Measurements from ENCODE around the gene ARG2. TPM values are rescaled to one million over a fixed set of nuclear protein-coding genes. Genes with fewer than 3 reads are reported as not detected.

ARG2 gene
- total RNA-seq, 1 experiment from 2014 or later: 35.6 TPM

DNA sequence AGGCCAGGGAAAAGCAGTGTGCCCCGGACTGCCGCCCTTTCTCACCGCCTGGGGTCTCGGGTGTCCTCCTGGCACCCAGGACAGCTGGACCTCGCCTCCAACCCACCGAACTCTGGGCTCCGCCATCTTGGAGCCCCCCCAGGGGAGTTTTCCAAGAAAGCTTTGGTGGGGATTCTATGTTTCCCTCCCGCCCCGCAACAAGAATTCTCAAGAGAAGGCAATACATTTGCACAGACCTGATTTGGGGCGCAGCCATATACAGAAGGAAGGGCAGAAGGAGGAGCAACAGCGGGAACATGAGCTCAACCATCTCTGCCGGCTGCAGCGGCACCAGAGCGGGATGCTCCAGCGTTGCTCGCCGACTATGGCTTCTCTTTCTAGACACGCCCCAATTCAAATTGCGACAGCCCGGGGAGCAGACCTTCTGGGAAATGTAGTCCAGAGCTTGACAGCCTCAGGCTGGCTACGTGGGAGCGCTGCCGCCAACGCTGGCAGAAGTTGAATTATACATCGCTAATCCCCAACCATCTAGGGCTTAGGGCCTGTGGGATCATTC, 75.8 kb downstream of the ARG2 start, which contains the start of gene RDH11:
TSS of gene RDH11 (minus strand) at position 371 of the 556 bp plus-strand sequence. CDS start at position 310, 61 bp downstream.
- no peaks in the 10 kb centered on the region for H3K9me3 ChIP-seq (ENCODE audit: low read depth, low read length, poor library complexity, severe bottlenecking)
- TF ChIP-seq EZH2 (IDR thresholded peaks at IDR 0.05; ENCODE audit: borderline replicate concordance, low read depth, low read length, poor library complexity, severe bottlenecking) (no peak), CTCF (conservative IDR thresholded peaks at IDR 0.05; ENCODE audit: low read depth, low read length) (no peak)
- H3K36me3 ChIP-seq (ENCODE audit: insufficient read depth, low read length, poor library complexity, severe bottlenecking): peaks cover 27% of the 10 kb centered on the region
- peak within 1 kb of the TSS; percentile 77 for H3K4me3 ChIP-seq (ENCODE audit: low read depth, low read length, poor library complexity, severe bottlenecking)
- BruUV-seq (replicated peaks): no TSS peak
- peak within 1 kb of the TSS; percentile 81 for H3K27ac ChIP-seq (ENCODE audit: low read depth, low read length, poor library complexity, severe bottlenecking)
- peak; percentile 97 for DNase-seq (ENCODE audit: low spot score)
- H3K4me1 ChIP-seq (ENCODE audit: insufficient read depth, low read length, poor library complexity, severe bottlenecking): peaks cover 20% of the 10 kb centered on the region
- intact Hi-C loops (cut with micrococcal nuclease; ENCODE audit: unreplicated experiment): no loop called here
- ChIA-PET CTCF (interaction anchor here (0.7 to 1.9 kb wide), 5 partner anchors 9 to 336 kb away, joined by 3 to 13 read pairs (median 4); partner anchors contain the start of genes ARG2, ATP6V1D and PIGH), POLR2A (ENCODE audit: low non-redundant PET) (interaction anchor here (0.5 to 1.0 kb wide), 3 partner anchors 9 to 51 kb away, joined by 3 to 4 read pairs (median 4); no protein-coding TSS in a partner anchor)
- H3K27me3 ChIP-seq (replicated peaks; ENCODE audit: insufficient read depth, low read depth, low read length, poor library complexity): no peaks in the 10 kb centered on the region

GRCh38 chr14:67697006-67697405, 77.3 kb downstream of the ARG2 start:
- CTCF ChIA-PET: no interaction called here
- no peak overlapping the region for H3K4me3 ChIP-seq (ENCODE audit: low read depth, low read length, poor library complexity, severe bottlenecking)
- no TSS peak for BruUV-seq (replicated peaks)
- TF ChIP-seq EZH2 (IDR thresholded peaks at IDR 0.05; ENCODE audit: borderline replicate concordance, low read depth, low read length, poor library complexity, severe bottlenecking) (no peak), CTCF (conservative IDR thresholded peaks at IDR 0.05; ENCODE audit: low read depth, low read length) (no peak)
- DNase-seq (ENCODE audit: low spot score): no peak
- peaks cover 20% of the 10 kb centered on the region for H3K4me1 ChIP-seq (ENCODE audit: insufficient read depth, low read length, poor library complexity, severe bottlenecking)
- H3K27ac ChIP-seq (ENCODE audit: low read depth, low read length, poor library complexity, severe bottlenecking): no peak overlapping the region
- no peaks in the 10 kb centered on the region for H3K27me3 ChIP-seq (replicated peaks; ENCODE audit: insufficient read depth, low read depth, low read length, poor library complexity)
- peaks cover 12% of the 10 kb centered on the region for H3K36me3 ChIP-seq (ENCODE audit: insufficient read depth, low read length, poor library complexity, severe bottlenecking)
- no peaks in the 10 kb centered on the region for H3K9me3 ChIP-seq (ENCODE audit: low read depth, low read length, poor library complexity, severe bottlenecking)
- POLR2A ChIA-PET (ENCODE audit: low non-redundant PET): no interaction called here
- intact Hi-C loops (cut with micrococcal nuclease; ENCODE audit: unreplicated experiment): no loop called here

GRCh38 chr14:67698179-67698578, 78.5 kb downstream of the ARG2 start:
- Histone ChIP-seq H3K4me1 (ENCODE audit: insufficient read depth, low read length, poor library complexity, severe bottlenecking) (peaks cover 15% of the 10 kb centered on the region), H3K27ac (ENCODE audit: low read depth, low read length, poor library complexity, severe bottlenecking) (no peak overlapping the region), H3K27me3 (replicated peaks; ENCODE audit: insufficient read depth, low read depth, low read length, poor library complexity) (no peaks in the 10 kb centered on the region), H3K4me3 (ENCODE audit: low read depth, low read length, poor library complexity, severe bottlenecking) (no peak overlapping the region), H3K9me3 (ENCODE audit: low read depth, low read length, poor library complexity, severe bottlenecking) (no peaks in the 10 kb centered on the region), H3K36me3 (ENCODE audit: insufficient read depth, low read length, poor library complexity, severe bottlenecking) (peaks cover under 1% of the 10 kb centered on the region)
- no peak for DNase-seq (ENCODE audit: low spot score)
- no TSS peak for BruUV-seq (replicated peaks)
- TF ChIP-seq CTCF (conservative IDR thresholded peaks at IDR 0.05; ENCODE audit: low read depth, low read length) (no peak), EZH2 (IDR thresholded peaks at IDR 0.05; ENCODE audit: borderline replicate concordance, low read depth, low read length, poor library complexity, severe bottlenecking) (no peak)
- CTCF ChIA-PET: no interaction called here
- POLR2A ChIA-PET (ENCODE audit: low non-redundant PET): no interaction called here
- intact Hi-C loops (cut with micrococcal nuclease; ENCODE audit: unreplicated experiment): no loop called here

Other genes with a start within 250 kb of the ARG2 start
- gene PLEK2, start 207.8 kb upstream of the ARG2 start, total RNA-seq (2021): 3.7 and 6.8 TPM in 2 replicates
- 0.28 TPM in 1 of 2 replicates, not detected in the other for gene TMEM229B, start 131.2 kb upstream of the ARG2 start, total RNA-seq (2021)
- 8.9 and 13.7 TPM in 2 replicates for gene PLEKHH1, start 86.6 kb upstream of the ARG2 start, total RNA-seq (2021)
- gene PIGH, start 19.7 kb upstream of the ARG2 start, total RNA-seq (2021): 25.7 TPM in 2 replicates
- gene VTI1B, start 54.7 kb downstream of the ARG2 start, total RNA-seq (2021): 111 and 123 TPM in 2 replicates
- gene RDH11, start 75.8 kb downstream of the ARG2 start, total RNA-seq (2021): 95.3 and 107 TPM in 2 replicates
- not detected in 2 replicates for gene RDH12, start 82.0 kb downstream of the ARG2 start, total RNA-seq (2021)
- 20.5 and 21.9 TPM in 2 replicates for gene ZFYVE26, start 196.7 kb downstream of the ARG2 start, total RNA-seq (2021)
- gene RAD51B, start 199.9 kb downstream of the ARG2 start, total RNA-seq (2021): 14.8 and 23.3 TPM in 2 replicates

All from A673 (cell line).